ENCODE measurements around the gene SLC18A2.

The SLC18A2 gene

GRCh38 chr10:117239051-117239450 is 1.9 kb upstream of the SLC18A2 start:
- DNase-seq = no peak

- DNase-seq = no peak
Measured at GRCh38 chr10:117239721-117240620, 943 bp upstream of the SLC18A2 start.

GRCh38 chr10:117241541-117242462 is 888 bp downstream of the SLC18A2 start:
- no peak for DNase-seq

GRCh38 chr10:117242463-117242832 is 1.5 kb downstream of the SLC18A2 start:
- DNase-seq = no peak

- no peak for DNase-seq
Measured at GRCh38 chr10:117246997-117247671, 6.2 kb downstream of the SLC18A2 start.

- no peak for DNase-seq
Measured at GRCh38 chr10:117248750-117249465, 8.0 kb downstream of the SLC18A2 start.

GRCh38 chr10:117249493-117250093 is 8.7 kb downstream of the SLC18A2 start:
- DNase-seq = no peak

- no peak for DNase-seq
Measured at GRCh38 chr10:117250411-117250810, 9.5 kb downstream of the SLC18A2 start.

GRCh38 chr10:117253908-117254307 is 13.0 kb downstream of the SLC18A2 start:
- DNase-seq = no peak

- DNase-seq = no peak
Measured at GRCh38 chr10:117254338-117254737, 13.4 kb downstream of the SLC18A2 start.

- DNase-seq = no peak
Measured at GRCh38 chr10:117254774-117255735, 14.1 kb downstream of the SLC18A2 start.

- DNase-seq = no peak
Measured at GRCh38 chr10:117255835-117256460, 15.0 kb downstream of the SLC18A2 start.

- no peak for DNase-seq
Measured at GRCh38 chr10:117256910-117257309, 16.0 kb downstream of the SLC18A2 start.

- DNase-seq = no peak
Measured at GRCh38 chr10:117257721-117258120, 16.8 kb downstream of the SLC18A2 start.

- no peak for DNase-seq
Measured at GRCh38 chr10:117259279-117259678, 18.4 kb downstream of the SLC18A2 start.

GRCh38 chr10:117260084-117260483 is 19.2 kb downstream of the SLC18A2 start:
- no peak for DNase-seq

- no peak for DNase-seq
Measured at GRCh38 chr10:117261501-117261900, 20.6 kb downstream of the SLC18A2 start.

- DNase-seq = no peak
Measured at GRCh38 chr10:117262291-117262902, 21.5 kb downstream of the SLC18A2 start.

- no peak for DNase-seq
Measured at GRCh38 chr10:117262903-117263293, 22.0 kb downstream of the SLC18A2 start.

GRCh38 chr10:117264782-117265181 is 23.9 kb downstream of the SLC18A2 start:
- no peak for DNase-seq
